G401.6 (cell line): ENCODE measurements around the gene SMIM38.

Experiments
- FAIRE-seq: peaks from 2 replicates; lab custom pipeline; 2012; peaks lifted over from hg19 to GRCh38; lab: Jason Lieb, UNC

Gene SMIM38

GRCh38 chr11:69186316-69187260, 30.9 kb downstream of the SMIM38 start:
- FAIRE-seq: no peak

- FAIRE-seq: no peak
These were observed 31.9 kb downstream of the SMIM38 start for GRCh38 chr11:69187540-69188065.

GRCh38 chr11:69189059-69189458, 33.3 kb downstream of the SMIM38 start:
- no peak for FAIRE-seq

- FAIRE-seq: no peak
These were observed 35.2 kb downstream of the SMIM38 start for GRCh38 chr11:69190796-69191536.

DNA sequence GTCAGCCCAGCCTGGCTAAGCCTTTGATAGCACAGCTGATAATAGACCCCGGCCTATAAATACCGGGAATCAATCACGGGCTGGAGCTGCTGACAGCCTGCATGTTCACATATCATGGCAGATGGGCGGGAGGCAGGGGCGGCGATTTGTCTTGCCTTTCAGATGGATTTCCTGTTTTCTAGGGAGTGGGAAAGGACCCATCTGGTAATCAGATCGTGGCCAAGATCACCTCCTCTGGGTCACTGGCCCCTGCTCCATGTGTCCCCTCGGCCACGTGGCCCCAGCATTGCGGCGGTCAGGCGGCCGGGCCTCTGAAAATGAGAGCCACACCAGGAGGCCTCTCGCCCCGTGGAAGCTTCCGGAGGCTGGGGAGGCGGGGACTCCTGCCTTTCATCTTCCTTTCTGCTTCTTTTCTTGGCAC, 36.6 kb downstream of the SMIM38 start:
- no peak for FAIRE-seq

DNA sequence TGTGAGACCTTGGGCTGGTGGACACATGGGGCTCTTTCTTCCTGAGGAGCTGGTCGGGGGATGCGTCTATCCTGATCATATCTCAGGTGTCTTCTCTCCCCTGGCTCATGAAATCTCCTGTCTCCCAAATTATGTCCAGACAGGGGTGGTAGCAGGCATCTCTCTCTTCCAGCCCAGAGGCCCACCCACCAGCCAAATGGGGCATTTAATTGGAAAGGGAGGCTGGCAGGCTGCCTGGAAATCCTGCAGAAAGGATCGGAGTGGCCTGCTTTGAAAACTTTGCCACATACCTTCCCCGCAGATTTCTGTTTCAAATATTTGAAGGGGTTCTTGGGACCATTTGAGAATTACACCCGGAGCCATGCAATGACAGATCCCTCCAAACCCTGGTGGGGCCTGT, 37.4 kb downstream of the SMIM38 start:
- no peak for FAIRE-seq

DNA sequence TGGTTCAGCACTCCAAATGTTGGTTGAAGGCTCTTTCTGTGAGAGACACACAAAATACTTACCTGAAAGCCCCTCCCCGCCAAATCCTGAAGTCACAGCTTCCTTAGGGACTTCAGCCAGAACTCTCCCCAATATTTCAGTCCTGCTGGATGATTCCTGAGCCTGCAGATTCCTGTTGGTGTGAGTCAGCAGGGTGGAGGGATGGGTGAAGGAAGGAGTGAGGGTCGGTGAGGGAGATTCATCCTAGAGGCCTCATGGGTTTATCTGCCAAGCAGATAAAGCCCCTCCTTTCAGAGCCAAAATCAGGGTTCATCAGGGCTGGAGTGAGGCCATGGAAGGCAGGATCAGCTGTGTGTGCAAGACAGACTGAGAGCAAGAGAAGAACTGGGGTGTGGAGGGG, 37.9 kb downstream of the SMIM38 start:
- FAIRE-seq: no peak

- no peak for FAIRE-seq
These were observed 38.7 kb downstream of the SMIM38 start for GRCh38 chr11:69194396-69194795.

- no peak for FAIRE-seq
These were observed 39.2 kb downstream of the SMIM38 start for GRCh38 chr11:69194956-69195355.

DNA sequence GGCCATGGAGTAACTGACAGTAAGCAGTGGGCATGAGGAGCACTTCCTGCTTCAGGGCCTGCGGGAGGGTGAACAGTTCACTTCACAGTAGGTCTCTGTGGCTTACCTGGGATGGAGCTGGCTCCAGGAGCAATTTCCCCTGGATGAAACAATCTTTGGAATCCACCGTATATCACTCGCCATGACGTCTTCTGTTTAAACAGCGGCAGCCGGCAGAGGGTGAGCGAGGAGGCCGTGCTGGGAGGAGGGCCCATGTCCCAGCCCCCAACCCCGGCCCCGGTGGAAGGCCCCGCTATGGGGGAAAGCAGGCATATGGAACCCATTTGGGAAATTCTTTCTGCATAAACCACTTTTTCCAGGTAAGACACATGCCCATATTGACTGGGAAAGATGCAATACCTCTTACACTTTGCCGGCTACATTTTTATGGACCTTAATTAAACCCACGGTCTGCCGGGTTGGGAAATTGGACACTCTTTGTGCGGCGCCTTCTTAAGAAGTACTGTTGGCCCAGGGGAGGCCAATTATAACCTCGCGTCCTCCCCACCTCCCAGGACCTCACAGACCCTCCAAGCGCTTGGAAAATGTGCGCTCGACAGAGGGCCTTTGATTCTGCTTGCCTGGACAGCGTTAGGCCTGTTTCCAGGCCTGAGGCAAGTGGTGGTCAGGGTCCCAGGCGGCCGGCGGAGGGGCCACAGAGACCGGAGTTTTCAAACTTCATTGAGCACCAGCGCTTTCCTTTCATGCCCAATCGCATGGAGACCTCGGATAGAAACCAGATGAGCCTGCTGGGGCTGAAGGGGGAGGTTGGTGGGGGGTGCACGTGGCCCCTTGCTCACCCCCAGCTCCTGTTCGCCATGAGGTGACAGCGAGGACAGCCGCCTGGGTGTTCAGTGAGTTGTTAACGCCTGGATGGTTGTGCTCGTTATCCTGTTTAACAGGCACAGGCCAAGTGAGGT, 40.4 kb downstream of the SMIM38 start:
- FAIRE-seq: no peak

GRCh38 chr11:69196783-69197169, 41.0 kb downstream of the SMIM38 start:
- FAIRE-seq: no peak

- no peak for FAIRE-seq
These were observed 43.3 kb downstream of the SMIM38 start for GRCh38 chr11:69198891-69199582.

GRCh38 chr11:69199583-69200315, 44.0 kb downstream of the SMIM38 start:
- FAIRE-seq: no peak

DNA sequence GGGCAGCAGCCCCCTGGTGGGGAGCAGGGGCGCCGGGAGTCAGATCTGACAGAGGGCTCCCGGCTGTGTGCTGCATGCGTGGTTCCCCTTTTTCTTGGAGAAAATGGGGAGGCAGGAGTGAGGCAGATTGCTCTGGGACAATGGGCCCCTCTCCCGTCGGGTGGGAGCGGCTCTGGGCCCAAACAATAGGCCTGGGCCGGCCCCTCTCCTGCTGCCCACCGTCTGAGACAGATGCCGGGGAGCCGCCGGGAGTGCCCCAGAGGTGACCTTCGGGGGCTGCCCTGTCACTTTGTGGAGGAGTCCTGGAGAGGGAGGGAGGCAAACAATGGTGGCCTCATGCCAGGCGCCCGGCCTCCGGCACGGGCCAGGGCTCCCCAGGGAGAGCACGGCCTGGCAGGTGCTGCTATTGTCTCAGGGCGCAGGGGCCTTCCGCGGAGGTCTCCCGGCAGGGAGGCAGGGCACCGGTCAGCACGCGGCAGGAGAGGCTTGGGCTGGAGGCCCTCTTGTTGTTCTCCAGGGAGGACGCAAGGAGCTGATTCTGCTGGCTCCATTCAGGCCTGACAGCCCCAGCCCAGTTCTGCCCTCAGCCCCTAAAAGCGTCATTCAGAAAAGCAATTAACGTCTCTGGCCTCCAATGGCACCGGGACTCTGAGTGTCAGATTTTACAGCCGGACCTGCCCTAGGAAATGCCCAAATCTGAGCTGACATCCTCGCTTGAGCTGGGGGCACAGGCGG, 44.8 kb downstream of the SMIM38 start:
- FAIRE-seq: no peak

GRCh38 chr11:69201066-69201365, 45.3 kb downstream of the SMIM38 start:
- no peak for FAIRE-seq

- no peak for FAIRE-seq
These were observed 46.1 kb downstream of the SMIM38 start for GRCh38 chr11:69201764-69202370.

- no peak for FAIRE-seq
These were observed 46.9 kb downstream of the SMIM38 start for GRCh38 chr11:69202511-69203221.

DNA sequence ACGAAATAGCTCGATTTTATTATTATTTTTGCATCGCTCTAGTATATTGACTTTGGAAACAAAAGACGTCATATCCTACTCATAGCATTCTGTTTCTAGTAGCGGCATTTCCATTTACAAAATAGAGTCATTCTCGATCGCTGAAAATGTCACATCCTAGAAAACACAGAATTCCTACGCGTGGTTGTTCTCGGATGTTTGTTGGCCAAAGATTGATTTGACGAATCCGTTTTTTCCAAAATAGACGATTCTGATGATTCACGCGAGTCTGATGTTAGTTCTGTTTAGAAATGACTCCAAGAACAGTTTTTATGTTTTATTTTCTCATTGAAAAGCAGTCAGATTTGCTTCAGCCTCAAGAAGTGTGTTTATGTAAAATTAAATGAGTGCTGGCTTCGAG, 47.6 kb downstream of the SMIM38 start:
- FAIRE-seq: no peak

DNA sequence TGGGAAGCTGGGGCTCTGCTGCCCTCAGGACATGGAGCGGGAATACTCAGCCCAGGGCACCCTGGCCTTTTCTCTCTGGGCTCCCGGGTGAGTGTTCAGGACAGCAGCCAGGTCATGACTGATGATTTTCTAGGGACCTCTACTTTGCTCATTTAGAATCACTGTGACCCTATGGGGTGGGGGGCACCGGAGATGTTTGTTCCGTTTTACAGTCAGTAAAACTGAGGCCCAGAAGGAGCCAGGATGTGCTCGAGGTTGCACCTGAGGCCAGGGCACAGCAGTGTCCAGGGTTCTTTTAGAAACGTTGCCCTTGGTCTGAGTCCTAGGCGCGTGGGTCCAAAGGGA, 48.1 kb downstream of the SMIM38 start:
- no peak for FAIRE-seq
